Activated CD4-positive, alpha-beta T cell treated with anti-CD3 and anti-CD28 coated beads, Interleukin-2, amount 10 ng/mL, durations not matched to agents 7 days and 5 days (primary cell): Measurements from ENCODE around the gene COL18A1. TPM values are rescaled to one million over a fixed set of nuclear protein-coding genes. Genes with fewer than 3 reads are reported as not detected.

ENCODE experiments used
- CTCF ChIA-PET: fragments of 350-600 bp; sonication (Branson Sonifier 250); formaldehyde crosslinking; loops from one replicate; lab custom pipeline; 2021; ENCODE audit warnings: antibody characterized with exemption; lab: Charles Lee
- POLR2A ChIA-PET: fragments of 350-600 bp; sonication (Branson Sonifier 250); formaldehyde crosslinking; loops from one replicate; lab custom pipeline; 2021; ENCODE audit warnings: antibody characterized with exemption; lab: Charles Lee
- DNase-seq: peaks from one replicate; pipeline ENCODE4 v3.0.0-alpha.2; 2020
- H3K27ac Mint-ChIP-seq: one replicate; pipeline ENCODE4 v1.8.0; 2021; ENCODE audit warnings: mild to moderate bottlenecking, moderate library complexity, mixed read lengths
- H3K27me3 Mint-ChIP-seq: one replicate; pipeline ENCODE4 v1.8.0; 2021; ENCODE audit warnings: mixed read lengths
- H3K36me3 Mint-ChIP-seq: one replicate; pipeline ENCODE4 v1.8.0; 2021; ENCODE audit warnings: low read depth, mixed read lengths
- H3K4me1 Mint-ChIP-seq: one replicate; pipeline ENCODE4 v1.8.0; 2021; ENCODE audit warnings: mixed read lengths
- H3K4me3 Mint-ChIP-seq: one replicate; pipeline ENCODE4 v1.8.0; 2021; ENCODE audit warnings: mild to moderate bottlenecking, moderate library complexity, mixed read lengths
- H3K9me3 Mint-ChIP-seq: one replicate; pipeline ENCODE4 v1.8.0; 2021; ENCODE audit warnings: mixed read lengths
- total RNA-seq, 2 experiments: library from RNA; stranded (reverse); gene quantifications; one replicate each; pipeline ENCODE4 v1.2.3, GENCODE V29; 2021

The COL18A1 gene
- total RNA-seq, 2 experiments from 2014 or later, result 2.8 to 3.1 TPM

DNA sequence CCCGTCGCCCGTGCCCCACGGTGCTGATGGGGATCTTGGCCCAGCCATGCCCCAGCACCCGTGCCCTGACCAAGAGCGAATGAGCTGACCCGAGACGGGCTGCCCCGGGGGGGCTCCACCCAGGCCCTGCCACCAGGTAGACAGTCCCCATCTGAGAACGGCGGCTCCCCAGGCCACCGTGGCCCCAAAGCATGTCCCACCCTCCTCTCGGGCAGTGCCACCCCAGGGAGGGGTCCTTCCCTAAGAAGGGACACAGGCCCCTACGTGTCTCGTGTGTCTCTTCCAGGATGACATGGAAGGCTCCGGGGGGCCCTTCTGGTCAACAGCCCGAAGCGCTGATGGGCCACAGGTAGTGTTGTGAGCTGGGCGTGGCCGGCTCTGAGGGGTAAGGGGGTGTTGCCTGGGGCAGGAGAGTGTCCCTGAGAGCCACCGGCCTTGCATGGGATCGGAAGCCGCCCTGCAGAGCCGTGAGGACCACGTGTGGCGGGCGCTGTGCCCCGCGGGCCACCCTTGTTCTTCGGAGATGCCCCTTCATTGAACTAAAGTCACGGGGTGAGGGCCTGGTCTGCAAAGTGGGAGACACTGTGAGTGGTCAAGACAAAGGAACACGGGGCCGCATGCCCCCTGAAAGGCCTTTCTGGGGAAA lies 82.3 kb downstream of the COL18A1 start:
- no peaks in the 10 kb centered on the region for H3K27me3 Mint-ChIP-seq
- DNase-seq, result no peak
- POLR2A ChIA-PET, result no interaction called here
- no peak overlapping the region for H3K27ac Mint-ChIP-seq
- no peak overlapping the region for H3K4me3 Mint-ChIP-seq
- peaks cover 18% of the 10 kb centered on the region for H3K4me1 Mint-ChIP-seq
- H3K36me3 Mint-ChIP-seq, result no peaks in the 10 kb centered on the region
- CTCF ChIA-PET, result no interaction called here
- no peaks in the 10 kb centered on the region for H3K9me3 Mint-ChIP-seq

DNA sequence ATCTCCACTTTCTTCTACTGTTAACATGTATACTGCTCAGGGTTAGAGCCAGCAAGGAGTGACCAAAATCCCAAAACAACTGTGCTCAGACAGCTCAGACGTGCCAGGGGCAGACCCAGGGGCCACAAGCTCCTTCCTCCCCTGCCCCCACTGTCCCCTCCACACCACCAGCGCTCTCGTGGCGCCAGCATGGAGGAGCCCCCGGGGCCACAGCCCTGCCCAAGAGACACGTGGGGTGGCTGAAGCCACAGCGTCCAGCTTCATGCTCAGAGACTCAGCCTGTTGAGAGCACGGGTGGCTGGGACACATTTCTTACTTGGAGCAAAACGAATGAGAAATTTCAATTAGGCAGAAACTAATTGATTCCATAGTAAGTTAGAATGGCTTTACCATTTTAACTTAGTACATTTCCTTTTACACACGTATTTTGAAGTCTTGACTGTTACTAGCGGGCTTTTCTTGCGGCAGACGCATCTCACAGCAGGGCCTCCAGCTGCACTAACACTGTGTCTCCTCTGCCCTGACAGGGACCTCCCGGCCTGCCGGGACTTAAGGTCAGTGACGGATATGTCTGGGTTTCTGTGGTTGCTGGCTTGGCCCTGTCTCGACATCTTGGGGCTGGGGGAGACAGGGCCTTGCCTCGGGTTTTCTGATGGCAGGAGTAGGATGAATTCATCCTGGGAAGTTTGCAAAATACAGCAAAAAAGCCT lies 83.1 kb downstream of the COL18A1 start:
- Mint-ChIP-seq H3K4me1 (peaks cover 12% of the 10 kb centered on the region), H3K9me3 (no peaks in the 10 kb centered on the region), H3K27ac (no peak overlapping the region), H3K27me3 (no peaks in the 10 kb centered on the region), H3K36me3 (no peaks in the 10 kb centered on the region), H3K4me3 (no peak overlapping the region)
- no peak for DNase-seq
- ChIA-PET POLR2A (no interaction called here), CTCF (no interaction called here)

DNA sequence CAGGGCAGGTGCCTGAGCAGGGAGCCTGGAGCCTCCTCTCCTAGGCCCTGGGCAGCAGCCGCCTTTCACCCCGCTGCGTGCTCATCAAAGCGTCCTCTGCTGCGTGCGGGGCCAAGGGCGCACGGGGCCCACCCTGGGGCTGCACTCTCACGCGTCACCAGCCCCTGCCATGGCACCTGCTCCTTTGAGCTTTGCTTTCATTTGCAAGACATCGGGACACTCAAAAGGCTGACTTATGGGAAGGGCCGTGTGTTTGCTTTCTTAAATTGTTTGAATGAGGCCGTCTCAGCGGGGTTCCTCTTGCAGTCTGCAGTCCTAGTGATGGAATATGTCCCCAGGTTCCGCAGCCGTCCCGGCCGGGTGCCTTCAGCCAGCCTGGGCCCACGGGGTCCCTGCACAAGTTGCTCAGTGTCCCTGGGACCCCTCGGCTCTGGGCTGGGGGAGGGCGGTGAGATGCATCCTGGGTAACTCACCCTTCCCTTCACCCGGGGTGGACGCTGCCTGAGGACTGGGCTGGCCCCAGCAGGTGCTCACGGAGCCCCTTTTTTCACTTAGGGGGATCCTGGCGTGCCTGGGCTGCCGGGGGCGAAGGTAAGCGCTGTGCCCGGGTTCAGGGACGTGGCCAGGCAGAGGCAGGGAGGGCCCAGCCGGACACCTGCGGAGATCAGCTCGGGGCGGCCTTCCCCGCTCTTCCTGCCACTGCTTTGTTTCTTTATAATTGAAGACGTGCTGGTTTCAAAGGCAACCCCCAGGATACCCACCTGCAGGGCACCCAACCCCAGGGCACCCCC lies 84.2 kb downstream of the COL18A1 start:
- Mint-ChIP-seq H3K27ac (no peak overlapping the region), H3K4me1 (peaks cover 3% of the 10 kb centered on the region)

DNA sequence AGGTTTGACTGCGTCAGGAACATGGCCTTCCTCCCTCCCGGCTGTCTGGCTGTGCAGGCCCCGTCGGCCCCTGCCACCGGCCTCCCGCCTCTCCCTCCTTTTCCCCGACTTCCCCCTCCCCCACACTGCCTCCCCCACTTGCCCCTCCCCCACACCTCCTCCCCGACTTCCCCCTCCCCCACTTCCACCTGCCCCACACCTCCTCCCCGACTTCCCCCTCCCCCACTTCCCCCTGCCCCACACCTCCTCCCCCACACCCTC lies 84.7 kb downstream of the COL18A1 start:
- Mint-ChIP-seq H3K27me3 (no peaks in the 10 kb centered on the region), H3K9me3 (no peaks in the 10 kb centered on the region), H3K36me3 (no peaks in the 10 kb centered on the region), H3K4me1 (no peaks in the 10 kb centered on the region), H3K4me3 (no peak overlapping the region), H3K27ac (no peak overlapping the region)
- no peak for DNase-seq
- POLR2A ChIA-PET, result no interaction called here
- CTCF ChIA-PET, result no interaction called here

More for the DNA sequence above, 84.2 kb downstream of the COL18A1 start:
- Mint-ChIP-seq H3K36me3 (no peaks in the 10 kb centered on the region), H3K4me3 (no peak overlapping the region), H3K27me3 (no peaks in the 10 kb centered on the region), H3K9me3 (no peaks in the 10 kb centered on the region)
- DNase-seq, result no peak
- ChIA-PET POLR2A (no interaction called here), CTCF (no interaction called here)

DNA sequence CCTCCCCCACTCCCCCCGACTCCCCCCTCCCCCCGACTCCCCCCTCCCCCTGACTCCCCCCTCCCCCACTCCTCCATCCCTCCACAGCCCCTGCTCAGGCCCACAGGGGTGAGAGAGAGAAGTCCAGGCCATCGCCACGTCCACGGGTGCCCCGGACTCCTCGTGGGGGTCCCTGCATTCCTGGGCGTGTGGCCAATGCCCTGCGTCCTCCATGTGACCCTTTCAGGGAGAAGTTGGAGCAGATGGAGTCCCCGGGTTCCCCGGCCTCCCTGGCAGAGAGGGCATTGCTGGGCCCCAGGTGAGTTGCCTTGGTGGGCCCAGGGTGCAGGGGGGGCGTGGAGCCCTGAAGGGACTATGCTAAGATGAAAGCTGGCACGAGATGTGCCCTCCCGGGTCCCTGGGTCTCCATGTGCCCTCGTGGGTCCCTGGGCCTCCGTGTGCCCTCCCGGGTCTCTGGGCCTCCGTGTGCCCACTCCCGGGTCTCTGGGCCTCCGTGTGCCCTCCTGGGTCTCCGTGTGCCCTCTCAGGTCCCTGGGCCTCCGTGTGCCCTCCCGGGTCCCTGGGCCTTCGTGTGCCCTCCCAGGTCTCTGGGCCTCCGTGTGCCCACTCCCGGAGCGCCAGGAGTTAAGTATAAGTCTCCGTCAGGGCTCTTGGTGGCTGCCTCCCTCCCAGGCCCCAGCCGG lies 85.2 kb downstream of the COL18A1 start:
- ChIA-PET CTCF (no interaction called here), POLR2A (no interaction called here)
- no peaks in the 10 kb centered on the region for H3K36me3 Mint-ChIP-seq
- H3K27me3 Mint-ChIP-seq, result no peaks in the 10 kb centered on the region
- no peaks in the 10 kb centered on the region for H3K4me1 Mint-ChIP-seq
- H3K9me3 Mint-ChIP-seq, result no peaks in the 10 kb centered on the region
- no peak overlapping the region for H3K4me3 Mint-ChIP-seq
- DNase-seq, result no peak
- no peak overlapping the region for H3K27ac Mint-ChIP-seq

DNA sequence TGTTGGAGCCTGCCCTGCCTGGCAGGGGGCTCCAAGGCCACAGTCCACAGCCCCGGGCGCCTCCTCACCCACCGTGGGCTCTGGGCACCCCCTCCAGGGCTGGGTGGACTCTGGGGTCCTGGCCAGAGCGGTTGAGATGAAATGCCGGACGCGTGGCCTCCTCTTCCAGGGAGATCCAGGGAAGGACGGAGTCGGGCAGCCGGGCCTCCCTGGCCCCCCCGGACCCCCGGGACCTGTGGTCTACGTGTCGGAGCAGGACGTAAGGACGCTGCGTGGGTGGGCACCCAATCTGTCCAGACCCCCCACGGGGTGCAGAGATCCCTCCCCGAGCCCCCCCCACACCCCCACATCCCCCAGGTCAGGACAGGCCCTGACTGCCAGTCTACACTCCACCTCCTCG lies 86.1 kb downstream of the COL18A1 start:
- Mint-ChIP-seq H3K9me3 (no peaks in the 10 kb centered on the region), H3K27ac (no peak overlapping the region), H3K27me3 (no peaks in the 10 kb centered on the region), H3K36me3 (no peaks in the 10 kb centered on the region), H3K4me3 (no peak overlapping the region), H3K4me1 (no peaks in the 10 kb centered on the region)
- DNase-seq, result no peak
- CTCF ChIA-PET, result interaction anchor here (0.6 to 1.4 kb wide), 2 partner anchors 8 to 104 kb away, joined by 3 to 4 read pairs; no protein-coding TSS in a partner anchor
- POLR2A ChIA-PET, result no interaction called here

DNA sequence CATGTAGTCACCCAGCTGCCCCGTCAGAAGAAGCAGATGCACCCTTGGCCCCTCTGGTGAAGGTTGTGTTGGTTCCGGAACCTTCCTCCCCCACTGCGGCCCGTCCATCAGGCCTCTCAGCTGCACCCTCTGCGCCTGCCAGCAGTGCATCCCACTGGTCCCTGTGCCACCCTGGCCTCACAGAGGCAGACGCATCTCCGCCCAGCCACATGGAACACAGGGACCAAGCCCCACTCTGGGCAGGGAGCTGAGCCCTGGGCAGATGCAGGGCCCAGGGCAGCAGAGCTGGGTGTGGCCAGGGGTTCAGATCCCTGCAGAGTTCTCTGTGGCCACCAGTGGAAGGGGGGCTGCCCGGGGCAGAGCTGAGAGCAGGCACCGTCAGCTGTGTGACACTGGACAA lies 86.7 kb downstream of the COL18A1 start:
- POLR2A ChIA-PET, result no interaction called here
- H3K9me3 Mint-ChIP-seq, result no peaks in the 10 kb centered on the region
- CTCF ChIA-PET, result interaction anchor here (0.6 to 1.4 kb wide), 2 partner anchors 8 to 103 kb away, joined by 3 to 4 read pairs; no protein-coding TSS in a partner anchor

DNA sequence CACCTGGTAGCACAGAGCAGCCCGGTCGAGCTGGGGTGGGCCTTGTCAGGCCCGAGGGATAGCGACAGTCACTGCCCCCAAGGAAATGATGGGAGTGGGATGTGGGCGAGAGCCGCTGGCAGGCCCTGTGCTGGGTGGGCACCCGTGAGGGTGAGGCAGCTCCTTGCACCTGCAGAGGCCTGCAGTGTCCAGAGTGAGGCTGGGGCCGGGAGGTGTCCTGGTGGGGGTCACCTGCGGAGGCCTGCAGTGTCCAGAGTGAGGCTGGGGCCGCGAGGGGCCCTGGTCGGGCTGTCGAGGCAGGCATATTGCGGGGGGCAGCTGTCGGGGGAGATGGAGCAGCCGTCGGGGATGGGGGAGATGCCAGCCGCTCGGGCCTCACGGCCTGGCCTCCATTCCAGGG lies 87.8 kb downstream of the COL18A1 start:
- CTCF ChIA-PET, result interaction anchor here (1.4 kb wide), 1 partner anchor 10 kb away, joined by 4 read pairs; no protein-coding TSS in a partner anchor
- Mint-ChIP-seq H3K27me3 (no peaks in the 10 kb centered on the region), H3K9me3 (no peaks in the 10 kb centered on the region), H3K36me3 (no peaks in the 10 kb centered on the region), H3K27ac (no peak overlapping the region), H3K4me1 (no peaks in the 10 kb centered on the region), H3K4me3 (no peak overlapping the region)
- POLR2A ChIA-PET, result no interaction called here
- DNase-seq, result no peak

More for the DNA sequence above, 86.7 kb downstream of the COL18A1 start:
- no peak overlapping the region for H3K4me3 Mint-ChIP-seq
- no peak for DNase-seq
- no peaks in the 10 kb centered on the region for H3K27me3 Mint-ChIP-seq
- no peaks in the 10 kb centered on the region for H3K36me3 Mint-ChIP-seq
- H3K27ac Mint-ChIP-seq, result no peak overlapping the region
- no peaks in the 10 kb centered on the region for H3K4me1 Mint-ChIP-seq

DNA sequence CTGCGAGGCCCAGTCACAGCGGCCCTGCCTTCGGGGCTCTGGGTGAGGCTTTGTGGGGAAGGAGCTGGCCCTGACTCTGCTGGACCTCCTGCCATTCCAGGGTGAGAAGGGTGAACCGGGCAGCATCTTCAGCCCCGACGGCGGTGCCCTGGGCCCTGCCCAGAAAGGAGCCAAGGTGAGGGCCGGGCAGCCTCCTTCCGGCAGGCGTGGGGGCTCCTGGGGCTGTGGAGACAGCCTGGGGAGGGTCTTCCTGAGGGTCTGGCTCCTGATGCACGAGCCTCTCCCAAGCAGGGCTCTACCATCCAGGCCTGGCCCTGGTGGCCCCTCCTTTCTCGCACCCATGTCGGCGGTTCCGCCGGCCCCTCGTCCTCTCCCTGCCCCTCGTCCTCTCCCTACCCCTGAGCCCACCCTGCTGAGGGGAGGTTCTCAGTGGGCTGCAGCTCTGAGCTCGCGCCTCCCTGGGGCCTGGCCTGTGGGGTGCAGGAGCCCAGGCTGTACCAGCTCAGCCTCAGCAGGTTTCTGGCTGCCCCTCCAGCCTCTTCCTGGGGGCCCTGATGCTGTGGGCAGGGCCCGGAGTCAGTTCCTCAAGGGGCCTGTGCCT lies 88.5 kb downstream of the COL18A1 start:
- no peak for DNase-seq
- H3K27ac Mint-ChIP-seq, result no peak overlapping the region
- POLR2A ChIA-PET, result no interaction called here
- H3K4me1 Mint-ChIP-seq, result no peaks in the 10 kb centered on the region
- no peaks in the 10 kb centered on the region for H3K27me3 Mint-ChIP-seq
- CTCF ChIA-PET, result no interaction called here
- no peak overlapping the region for H3K4me3 Mint-ChIP-seq
- H3K9me3 Mint-ChIP-seq, result no peaks in the 10 kb centered on the region
- H3K36me3 Mint-ChIP-seq, result no peaks in the 10 kb centered on the region

DNA sequence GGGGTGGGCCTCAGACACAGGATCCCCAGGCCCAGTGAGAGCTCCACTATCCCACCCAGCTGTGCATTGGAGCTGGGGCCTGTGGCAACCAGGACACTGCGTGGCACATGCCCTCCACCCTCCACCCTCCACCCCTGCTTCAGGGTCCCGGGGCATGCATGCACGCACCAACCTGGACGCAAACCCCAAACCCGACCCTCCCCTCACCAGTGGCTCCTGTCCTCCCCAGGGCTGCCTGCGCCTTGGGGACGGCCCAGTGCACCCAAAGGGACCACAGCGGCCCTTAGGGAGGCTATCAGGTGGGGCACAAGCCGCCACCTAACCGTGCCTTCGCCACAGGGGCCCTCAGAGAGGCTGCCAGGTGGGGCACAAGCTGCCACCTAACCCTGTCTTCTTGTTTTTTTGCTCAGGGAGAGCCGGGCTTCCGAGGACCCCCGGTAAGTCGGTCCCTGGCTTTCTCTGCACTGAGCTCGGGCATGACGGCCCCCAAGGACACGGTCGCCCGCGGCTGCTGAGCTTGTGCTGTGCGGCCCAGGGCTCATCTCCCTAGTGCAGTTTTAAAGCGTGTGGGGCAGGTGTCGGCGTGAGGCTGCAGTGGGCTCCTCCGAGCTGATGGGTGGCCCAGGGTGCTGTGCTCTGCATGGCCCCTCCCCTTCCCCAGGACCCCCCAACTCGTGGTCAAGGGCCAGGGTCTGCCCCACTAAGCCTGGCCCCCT lies 89.3 kb downstream of the COL18A1 start:
- Mint-ChIP-seq H3K4me3 (no peak overlapping the region), H3K27ac (no peak overlapping the region), H3K36me3 (peaks cover 2% of the 10 kb centered on the region), H3K27me3 (no peaks in the 10 kb centered on the region), H3K9me3 (peaks cover 3% of the 10 kb centered on the region), H3K4me1 (no peaks in the 10 kb centered on the region)
- POLR2A ChIA-PET, result no interaction called here
- CTCF ChIA-PET, result no interaction called here
- no peak for DNase-seq

DNA sequence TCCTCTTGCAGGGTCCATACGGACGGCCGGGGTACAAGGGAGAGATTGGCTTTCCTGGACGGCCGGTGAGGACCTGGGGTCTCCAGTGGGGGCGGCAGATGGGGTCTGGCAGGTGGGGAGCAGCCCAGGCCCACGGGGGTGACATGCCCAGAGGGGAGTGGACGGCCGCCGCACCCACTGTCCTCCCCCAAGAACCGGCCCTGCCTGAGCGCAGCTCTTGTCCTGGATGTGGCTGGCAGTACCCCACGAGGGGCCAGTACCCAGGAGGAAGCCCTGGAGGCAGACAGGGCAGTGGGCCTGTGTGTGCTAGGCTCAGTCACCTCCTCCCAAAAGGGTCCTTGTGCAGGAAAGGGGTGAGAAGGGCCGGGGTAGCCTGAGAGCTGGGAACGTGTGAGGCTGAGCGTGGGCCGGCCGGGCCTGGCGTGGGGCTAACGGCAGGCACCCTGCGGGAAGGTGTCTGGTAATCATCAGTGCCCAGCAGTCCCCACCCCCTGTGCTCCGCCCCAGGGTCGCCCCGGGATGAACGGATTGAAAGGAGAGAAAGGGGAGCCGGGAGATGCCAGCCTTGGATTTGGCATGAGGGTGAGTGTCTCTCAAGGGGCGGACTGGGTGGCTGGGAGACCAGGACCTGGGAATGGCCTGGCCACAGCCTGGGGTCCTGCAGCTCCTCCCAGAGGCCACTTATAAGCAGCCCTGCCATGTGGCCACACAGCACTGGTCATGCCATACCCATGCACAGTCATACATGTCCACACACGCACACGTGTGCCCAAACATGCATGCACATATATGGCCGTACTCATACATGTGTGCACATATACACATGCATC lies 90.1 kb downstream of the COL18A1 start:
- Mint-ChIP-seq H3K36me3 (peaks cover 2% of the 10 kb centered on the region), H3K27ac (no peak overlapping the region), H3K4me1 (no peaks in the 10 kb centered on the region), H3K27me3 (no peaks in the 10 kb centered on the region), H3K9me3 (peaks cover 8% of the 10 kb centered on the region), H3K4me3 (no peak overlapping the region)
- DNase-seq, result no peak
- ChIA-PET POLR2A (no interaction called here), CTCF (no interaction called here)
